ENCODE results near the gene HDDC3. TPM values are rescaled to one million over a fixed set of nuclear protein-coding genes. Genes with fewer than 3 reads are reported as not detected.

HDDC3 gene
- polyA plus RNA-seq, 1 of the 3 experiments (the other 2 are of a cell fraction), result 25.8 TPM

- DNase-seq, result no peak
- peaks cover 23% of the 10 kb centered on the region for H3K79me2 ChIP-seq (ENCODE audit: insufficient read depth)
- peak overlapping the region in 1 of 2 experiments; percentile 96; a peak in 2 of 4 replicates for H3K4me3 ChIP-seq (ENCODE audit: low read depth in 2 of 2, low read length in 1 of 2)
- no peak overlapping the region for H2AFZ ChIP-seq (ENCODE audit: low read depth)
- peaks cover 28 to 43% of the 10 kb centered on the region in 2 experiments for H3K36me3 ChIP-seq (replicated peaks in 1 of 2; ENCODE audit: control insufficient read depth in 1 of 2, insufficient read depth in 2 of 2, low read length in 1 of 2)
- H3K9me3 ChIP-seq, result no peaks in the 10 kb centered on the region
- H4K20me1 ChIP-seq (ENCODE audit: insufficient read depth), result no peaks in the 10 kb centered on the region
- H3F3A ChIP-seq (replicated peaks; ENCODE audit: insufficient read depth), result peaks cover 7% of the 10 kb centered on the region
- no peak overlapping the region for H3K9ac ChIP-seq
- peaks cover 7 to 24% of the 10 kb centered on the region in 2 experiments; a peak in 2 of 4 replicates for H3K4me1 ChIP-seq (ENCODE audit: control insufficient read depth in 1 of 2, insufficient read depth in 2 of 2, low read depth in 1 of 2, low read length in 1 of 2)
- no peaks in the 10 kb centered on the region for H3K9me2 ChIP-seq
- POLR2A ChIA-PET, result no interaction called here
- 68% methylated on average over 1 of the region's 1 CpG for WGBS (ENCODE audit: low lambda C conversion rate)
- H3K27ac ChIP-seq (ENCODE audit: low read depth in 2 of 2, low read length in 1 of 2), result no peak overlapping the region
- TF ChIP-seq EP300 (IDR thresholded peaks at IDR 0.05; ENCODE audit: borderline replicate concordance in 1 of 2, low read depth in 1 of 2, low read length in 1 of 2) (no peak), CHD2 (IDR thresholded peaks at IDR 0.05; ENCODE audit: low read length, partially characterized antibody) (no peak), FOXM1 (IDR thresholded peaks at IDR 0.05; ENCODE audit: low read depth) (no peak), MAX (IDR thresholded peaks at IDR 0.05; ENCODE audit: low read depth) (no peak), RXRA (IDR thresholded peaks at IDR 0.05; ENCODE audit: borderline replicate concordance, low read depth) (no peak), CTCF (IDR thresholded peaks at IDR 0.05) (no peak), ELF1 (IDR thresholded peaks at IDR 0.05) (no peak), NRF1 (IDR thresholded peaks at IDR 0.05; ENCODE audit: low read depth, low read length) (no peak), TAF1 (IDR thresholded peaks at IDR 0.05; ENCODE audit: borderline replicate concordance, low read depth, low read length) (no peak), RAD21 (IDR thresholded peaks at IDR 0.05; ENCODE audit: low read length) (no peak), PBX3 (IDR thresholded peaks at IDR 0.05) (no peak), GABPA (IDR thresholded peaks at IDR 0.05; ENCODE audit: low read depth) (no peak), RFX5 (IDR thresholded peaks at IDR 0.05; ENCODE audit: low read length) (no peak), GATA2 (CRISPR knock-in tag; IDR thresholded peaks at IDR 0.05) (no peak)
- H3K27me3 ChIP-seq (ENCODE audit: insufficient read depth), result no peaks in the 10 kb centered on the region
- CTCF ChIA-PET, result interaction anchor here (0.9 to 11.5 kb wide), 4 partner anchors 19 to 113 kb away, joined by 3 to 142 read pairs (median 8); partner anchors contain the start of gene RCCD1
- H3K4me2 ChIP-seq, result peak overlapping the region; percentile 92
Measured at GRCh38 chr15:90936823-90937222, 4.5 kb upstream of the HDDC3 start.

All from SK-N-SH (cell line).